Stimulated activated CD4-positive, alpha-beta T cell treated with anti-CD3 and anti-CD28 coated beads, Interleukin-4, amount 100 ng/mL, for 1 hour (primary cell): ENCODE data around the gene NQO1.
"Not testable (repeated sequence)": the region's sequence is repeated elsewhere in the genome, so short reads cannot be mapped to it uniquely, and the experiment has no call there.

Source experiments
- DNase-seq: peaks from one replicate; pipeline ENCODE4 v3.0.0-alpha.2; 2020

NQO1 gene

DNA sequence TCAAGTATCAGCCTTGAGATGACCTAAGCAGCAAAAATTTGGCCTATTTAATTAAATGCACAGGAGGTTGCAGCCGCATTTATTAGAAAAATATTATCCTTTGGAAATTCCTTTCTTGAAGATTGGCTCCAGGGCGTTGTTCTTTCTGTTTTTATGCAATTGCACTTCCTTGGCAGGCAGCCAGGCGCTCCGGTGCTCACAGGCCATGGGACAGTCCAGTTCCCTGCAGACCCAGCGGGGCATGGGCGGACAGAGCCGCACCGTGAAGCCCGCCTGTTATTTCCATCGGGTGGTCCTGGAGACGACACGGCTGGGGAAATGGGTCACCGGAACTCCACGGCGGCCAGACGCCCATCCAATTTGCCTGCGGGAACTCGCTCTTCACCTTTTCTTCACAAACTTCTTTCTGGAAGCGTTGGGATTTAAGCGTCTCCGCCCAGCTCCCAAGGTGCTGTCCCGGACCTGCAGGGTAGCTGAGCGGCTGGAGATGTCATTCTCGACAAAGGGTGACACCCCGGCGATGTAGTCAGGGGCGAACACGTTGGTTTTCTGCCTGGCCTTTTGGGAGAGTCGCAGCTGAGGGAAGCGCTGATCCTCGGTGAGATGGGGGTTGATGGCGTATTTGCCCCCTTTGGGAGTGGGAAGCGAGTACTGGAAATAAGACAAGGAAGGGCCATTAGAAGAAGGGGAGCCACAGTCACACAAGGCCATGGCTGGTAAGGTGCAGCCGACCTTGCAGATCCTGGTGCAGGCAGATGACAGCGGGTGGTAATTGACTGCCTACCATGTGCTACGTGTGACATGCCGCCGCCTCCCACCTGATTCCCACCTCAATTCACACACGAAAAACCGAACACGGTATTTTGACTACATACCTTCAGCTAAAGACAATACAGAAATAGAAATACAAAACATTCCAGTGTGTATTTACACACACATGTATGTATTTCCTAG lies 15.9 kb upstream of the NQO1 start:
- no peak for DNase-seq

DNA sequence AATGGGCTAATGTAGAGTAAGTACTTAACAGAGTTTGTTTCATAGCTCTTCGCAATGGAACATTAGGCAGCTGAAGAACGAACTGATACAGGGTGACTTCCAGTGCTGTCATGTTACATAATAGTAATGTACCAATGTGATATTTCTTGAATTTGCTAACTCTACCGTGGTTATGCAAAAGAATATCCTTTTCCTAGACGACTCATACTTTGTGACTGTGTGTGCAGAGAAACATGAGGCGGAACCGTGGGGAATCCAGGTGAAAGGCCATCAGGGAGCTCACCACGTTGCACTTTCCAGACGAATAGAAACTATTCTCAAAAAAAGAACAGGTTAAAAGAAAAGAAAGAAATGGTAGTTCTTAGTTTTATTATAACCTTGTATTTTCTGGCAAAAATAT lies 15.2 kb upstream of the NQO1 start:
- no peak for DNase-seq

- DNase-seq: no peak
Measured at GRCh38 chr16:69732101-69732500, 5.7 kb upstream of the NQO1 start.

GRCh38 chr16:69731280-69731679 lies 4.9 kb upstream of the NQO1 start:
- not testable (repeated sequence) for DNase-seq

- not testable (repeated sequence) for DNase-seq
Measured at GRCh38 chr16:69729030-69729429, 2.7 kb upstream of the NQO1 start.

- DNase-seq: no peak
Measured at GRCh38 chr16:69727916-69728270, 1.5 kb upstream of the NQO1 start.

DNA sequence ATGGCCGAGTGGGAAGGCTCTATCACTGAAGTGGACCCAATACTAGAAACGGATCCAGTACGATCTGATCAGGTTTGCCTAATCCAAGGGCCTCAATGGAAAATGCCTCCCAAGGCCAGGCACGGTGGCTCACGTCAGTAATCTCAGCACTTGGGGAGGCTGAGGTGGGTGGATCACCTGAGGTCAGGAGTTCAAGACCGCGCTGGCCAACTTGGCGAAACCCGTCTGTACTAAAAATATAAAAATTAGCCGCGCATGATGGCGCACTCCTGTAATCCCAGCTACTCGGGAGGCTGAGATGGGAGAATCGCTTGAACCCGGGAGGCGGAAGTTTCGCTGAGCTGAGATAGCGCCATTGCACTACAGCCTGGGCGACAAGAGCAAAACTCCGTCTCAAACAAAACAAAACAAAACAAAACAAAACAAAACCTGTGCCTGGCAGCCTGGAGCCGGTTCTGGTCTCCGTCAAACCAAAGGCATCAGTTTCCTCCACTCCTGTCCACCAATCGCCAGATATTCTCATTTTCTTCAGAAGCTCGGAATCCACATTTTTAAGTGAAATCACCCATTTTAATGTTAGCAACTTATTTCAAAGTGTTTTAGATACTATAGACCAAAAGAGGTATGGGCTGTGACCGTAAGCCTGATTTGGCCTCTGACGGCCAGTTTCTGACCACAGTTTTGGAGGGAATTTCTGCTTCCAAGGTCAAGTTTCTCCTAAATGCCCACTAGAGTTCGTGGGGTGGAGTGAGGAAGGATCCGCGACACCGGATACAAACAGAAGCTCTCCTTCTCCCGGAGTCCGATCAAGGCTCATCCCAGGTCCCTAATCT lies 664 bp downstream of the NQO1 start:
- DNase-seq: no peak

GRCh38 chr16:69724981-69725479 lies 1.3 kb downstream of the NQO1 start:
- DNase-seq: no peak

DNA sequence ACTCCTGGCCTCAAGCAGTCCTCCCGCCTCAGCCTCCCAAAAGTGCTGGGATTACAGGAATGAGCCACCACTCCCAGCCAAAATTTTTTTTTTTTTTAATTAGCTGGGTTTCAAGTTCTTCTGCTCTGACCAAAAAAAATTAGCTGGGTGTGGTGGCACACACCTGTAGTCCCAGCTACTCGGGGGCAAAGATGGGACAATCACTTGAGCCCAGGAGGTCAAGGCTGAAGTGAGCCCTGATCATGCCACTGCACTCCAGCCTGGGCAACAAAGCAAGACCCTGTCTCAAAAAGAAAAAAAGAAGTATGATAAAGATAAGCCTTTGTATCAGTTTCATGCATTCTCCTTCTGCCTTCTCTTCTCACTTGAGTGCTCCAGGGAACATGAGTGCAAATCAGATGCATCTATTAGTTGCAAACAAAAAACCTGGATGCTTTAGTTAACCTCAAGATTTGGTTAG lies 1.9 kb downstream of the NQO1 start:
- no peak for DNase-seq

- no peak for DNase-seq
Measured at GRCh38 chr16:69721441-69721957, 4.9 kb downstream of the NQO1 start.

GRCh38 chr16:69720822-69721430 lies 5.4 kb downstream of the NQO1 start:
- no peak for DNase-seq

DNA sequence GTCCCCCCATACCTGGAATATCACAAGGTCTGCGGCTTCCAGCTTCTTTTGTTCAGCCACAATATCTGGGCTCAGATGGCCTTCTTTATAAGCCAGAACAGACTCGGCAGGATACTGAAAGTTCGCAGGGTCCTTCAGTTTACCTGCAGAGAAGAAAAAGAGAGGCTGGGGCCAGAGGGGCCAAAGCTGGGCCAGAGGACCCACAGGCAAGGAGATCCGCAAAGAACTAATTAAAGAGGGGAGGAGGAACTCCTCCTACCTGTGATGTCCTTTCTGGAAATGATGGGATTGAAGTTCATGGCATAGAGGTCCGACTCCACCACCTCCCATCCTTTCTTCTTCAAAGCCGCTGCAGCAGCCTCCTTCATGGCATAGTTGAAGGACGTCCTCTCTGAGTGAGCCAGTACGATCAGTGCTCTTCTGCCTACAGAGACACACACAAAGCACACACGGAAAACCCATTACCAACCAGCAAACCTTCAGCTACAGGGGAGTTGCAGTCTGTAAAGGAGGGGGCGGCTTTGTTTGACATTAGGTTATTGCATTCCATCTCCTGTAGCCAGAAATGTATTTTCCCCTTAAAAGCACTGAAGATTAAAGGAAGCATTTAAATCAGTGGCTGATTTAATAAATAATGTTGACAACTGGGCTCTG lies 8.1 kb downstream of the NQO1 start:
- DNase-seq: no peak

- no peak for DNase-seq
Measured at GRCh38 chr16:69717066-69717465, 9.3 kb downstream of the NQO1 start.

DNA sequence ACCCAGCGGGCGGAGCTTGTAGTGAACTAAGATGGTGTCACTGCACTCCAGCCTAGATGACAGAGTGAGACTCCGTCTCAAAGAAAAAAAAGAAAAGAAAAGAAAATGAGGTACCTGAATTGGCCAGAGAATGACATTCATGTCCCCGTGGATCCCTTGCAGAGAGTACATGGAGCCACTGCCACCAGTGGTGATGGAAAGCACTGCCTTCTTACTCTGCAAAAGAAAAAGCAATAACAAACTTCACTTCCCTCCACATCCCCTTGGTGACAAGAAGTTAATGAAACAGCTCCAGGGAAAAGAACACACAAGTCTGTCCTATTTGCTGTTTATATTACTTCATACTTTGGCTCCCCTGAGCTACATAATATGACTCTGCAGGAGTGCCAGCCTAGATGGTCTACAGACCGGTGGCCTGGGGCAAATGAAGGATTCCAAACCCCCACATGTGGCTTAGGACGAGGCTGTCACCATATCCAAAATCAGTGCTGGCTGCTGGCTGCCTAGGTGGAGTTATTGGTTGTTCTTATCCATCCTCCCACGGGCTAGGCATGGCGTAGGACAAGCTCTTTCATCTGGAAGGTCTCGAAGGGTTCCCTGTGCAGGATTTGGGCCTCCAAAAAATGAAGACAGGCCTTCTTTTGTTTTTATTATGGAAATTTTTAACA lies 13.3 kb downstream of the NQO1 start:
- DNase-seq: no peak

GRCh38 chr16:69712277-69712676 lies 14.1 kb downstream of the NQO1 start:
- no peak for DNase-seq

DNA sequence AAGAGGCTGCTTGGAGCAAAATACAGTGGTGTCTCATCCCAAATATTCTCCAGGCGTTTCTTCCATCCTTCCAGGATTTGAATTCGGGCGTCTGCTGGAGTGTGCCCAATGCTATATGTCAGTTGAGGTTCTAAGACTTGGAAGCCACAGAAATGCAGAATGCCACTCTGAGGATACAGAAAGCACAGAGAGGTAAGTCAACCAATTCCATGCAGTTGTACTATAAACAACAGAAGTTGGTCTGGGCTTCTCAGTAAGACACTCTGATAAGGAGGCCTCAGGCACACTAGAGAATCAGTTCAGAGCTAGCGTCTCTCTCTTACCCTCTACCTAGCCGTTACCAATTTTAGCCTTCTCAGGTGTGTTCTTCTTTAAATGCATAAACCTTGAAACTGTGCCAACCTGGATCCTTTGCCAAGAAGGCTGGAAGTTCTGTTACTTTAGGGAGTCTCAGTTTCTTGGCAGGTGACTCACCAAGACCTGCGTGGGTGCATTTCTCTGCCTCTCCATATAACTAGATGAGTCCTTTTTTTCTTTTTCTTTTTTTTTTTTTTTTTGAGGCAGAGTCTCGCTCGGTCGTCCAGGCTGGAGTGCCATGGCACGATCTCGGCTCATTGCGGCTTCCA lies 15.1 kb downstream of the NQO1 start:
- DNase-seq: no peak

GRCh38 chr16:69709456-69710084 lies 16.8 kb downstream of the NQO1 start:
- no peak for DNase-seq

DNA sequence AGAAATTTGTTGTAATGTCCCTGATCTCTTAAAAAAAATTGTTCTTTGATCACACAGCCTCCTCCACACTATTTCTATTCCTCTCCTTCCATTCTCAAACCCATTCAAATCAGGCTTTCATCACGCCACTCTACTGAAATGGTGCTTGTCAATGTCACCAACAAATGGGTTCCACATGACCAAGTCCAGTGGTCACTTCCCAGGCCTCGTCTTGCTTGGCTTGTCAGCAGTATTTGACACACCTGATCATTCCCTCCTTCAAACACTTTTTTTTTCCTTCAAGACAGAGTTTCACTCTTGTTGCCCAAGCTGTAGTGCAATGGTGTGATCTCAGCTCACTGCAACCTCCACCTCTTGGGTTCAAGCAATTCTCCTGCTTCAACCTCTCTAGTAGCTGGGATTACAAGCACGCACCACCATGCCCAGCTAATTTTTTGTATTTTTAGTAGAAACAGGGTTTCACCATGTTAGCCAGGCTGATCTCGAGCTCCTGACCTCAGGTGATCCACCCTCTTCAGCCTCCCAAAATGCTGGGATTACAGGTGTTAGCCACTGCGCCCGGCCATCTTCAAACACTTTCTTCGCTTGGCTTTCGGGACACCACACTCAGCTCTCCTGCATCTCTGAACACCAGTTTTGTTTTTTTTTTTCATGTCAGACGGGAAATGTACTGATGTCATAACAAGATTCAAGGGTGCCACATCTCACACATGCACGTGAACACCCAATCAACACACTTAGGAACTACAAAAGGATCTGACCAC lies 18.3 kb downstream of the NQO1 start:
- no peak for DNase-seq

GRCh38 chr16:69706975-69707340 lies 19.4 kb downstream of the NQO1 start:
- no peak for DNase-seq
